OCI-LY1 (cell line): ENCODE results near the gene VPS45.
"Not testable (repeated sequence)": the region's sequence is repeated elsewhere in the genome, so short reads cannot be mapped to it uniquely, and the experiment has no call there.

Experiments
- H2AFZ ChIP-seq: fragments of 200-600 bp; sonication (generic), shearing (Covaris generic); 2 replicates; pipeline ENCODE4 v1.6.0; 2014; ENCODE audit warnings: antibody characterized with exemption, mild to moderate bottlenecking, low read length
- H3F3A ChIP-seq: fragments of 200-600 bp; sonication (generic), shearing (Covaris generic); 2 replicates; pipeline ENCODE4 v1.6.0; 2014; ENCODE audit warnings: mild to moderate bottlenecking, antibody characterized with exemption, low read length, moderate library complexity; ENCODE audit not compliant: insufficient read depth
- H3K27ac ChIP-seq: fragments of 200-600 bp; sonication (generic); 2 replicates; pipeline ENCODE4 v1.5.1; 2014; ENCODE audit warnings: low read length, mixed run types, mild to moderate bottlenecking, low read depth; ENCODE audit not compliant: poor library complexity, severe bottlenecking
- H3K27me3 ChIP-seq: fragments of 200-600 bp; sonication (generic); 2 replicates; pipeline ENCODE4 v1.6.0; 2014; ENCODE audit warnings: antibody characterized with exemption, mild to moderate bottlenecking, low read length, moderate library complexity; ENCODE audit not compliant: insufficient read depth
- H3K36me3 ChIP-seq: fragments of 200-600 bp; sonication (generic); 2 replicates; pipeline ENCODE4 v1.6.1; 2014; ENCODE audit warnings: mild to moderate bottlenecking, antibody characterized with exemption, low read length, moderate library complexity, mixed read lengths; ENCODE audit not compliant: insufficient read depth
- H3K4me1 ChIP-seq: fragments of 200-600 bp; sonication (generic); 2 replicates; pipeline ENCODE4 v1.5.1; 2014; ENCODE audit warnings: mild to moderate bottlenecking, low read length, moderate library complexity; ENCODE audit not compliant: insufficient read depth, severe bottlenecking
- H3K4me2 ChIP-seq: fragments of 200-600 bp; sonication (generic), shearing (Covaris generic); 2 replicates; pipeline ENCODE4 v1.6.1; 2014; ENCODE audit warnings: low read length
- H3K4me3 ChIP-seq: fragments of 200-600 bp; sonication (generic); 2 replicates; pipeline ENCODE4 v1.5.1; 2014; ENCODE audit warnings: low read length, low read depth, mild to moderate bottlenecking, mixed read lengths; ENCODE audit not compliant: poor library complexity, severe bottlenecking
- H3K79me2 ChIP-seq: fragments of 200-600 bp; shearing (Covaris generic); 2 replicates; pipeline ENCODE4 v1.6.1; 2016; ENCODE audit warnings: mixed run types, low read length, mixed read lengths; ENCODE audit not compliant: insufficient read depth
- H3K9ac ChIP-seq: fragments of 200-600 bp; sonication (generic), shearing (Covaris generic); 2 replicates; pipeline ENCODE4 v1.6.1; 2014; ENCODE audit warnings: mild to moderate bottlenecking, low read length, mixed read lengths
- H3K9me2 ChIP-seq: fragments of 200-600 bp; sonication (generic), shearing (Covaris generic); 2 replicates; pipeline ENCODE4 v1.6.1; 2014; ENCODE audit warnings: low read depth, mild to moderate bottlenecking, low read length, mixed read lengths
- H3K9me3 ChIP-seq: fragments of 200-600 bp; shearing (Covaris generic); 2 replicates; pipeline ENCODE4 v1.6.1; 2014; ENCODE audit warnings: low read length, mixed read lengths
- H4K20me1 ChIP-seq: fragments of 200-600 bp; sonication (generic), shearing (Covaris generic); 2 replicates; pipeline ENCODE4 v1.6.0; 2016; ENCODE audit warnings: mild to moderate bottlenecking, low read length; ENCODE audit not compliant: insufficient read depth
- CTCF ChIP-seq: fragments of 200-600 bp; sonication (generic), shearing (Covaris generic); IDR thresholded peaks from 2 replicates; pipeline ENCODE4 v1.5.1; 2017; ENCODE audit warnings: mild to moderate bottlenecking, antibody characterized with exemption, low read length, moderate library complexity, mixed read lengths
- EZH2 ChIP-seq: fragments of 200-600 bp; sonication (generic), shearing (Covaris generic); IDR thresholded peaks from 2 replicates; pipeline ENCODE4 v1.8.0; 2017; ENCODE audit warnings: borderline replicate concordance, mixed run types, mild to moderate bottlenecking, antibody characterized with exemption, low read length, moderate library complexity, mixed read lengths

The VPS45 gene

GRCh38 chr1:150141452-150141851, 73.9 kb downstream of the VPS45 start:
- Histone ChIP-seq H3K4me1 (no peaks in the 10 kb centered on the region), H3K27ac (no peak overlapping the region), H3K4me3 (no peak overlapping the region), H3K9ac (no peak overlapping the region), H3K36me3 (no peaks in the 10 kb centered on the region), H3K27me3 (no peaks in the 10 kb centered on the region), H3K9me3 (no peaks in the 10 kb centered on the region), H3F3A (no peaks in the 10 kb centered on the region), H2AFZ (no peak overlapping the region), H3K9me2 (no peaks in the 10 kb centered on the region), H3K4me2 (no peak overlapping the region), H4K20me1 (no peaks in the 10 kb centered on the region), H3K79me2 (no peaks in the 10 kb centered on the region)
- TF ChIP-seq EZH2: no peak
- TF ChIP-seq CTCF: no peak

GRCh38 chr1:150142083-150142482, 74.5 kb downstream of the VPS45 start:
- TF ChIP-seq CTCF (no peak), EZH2 (no peak)
- no peak overlapping the region for H3K4me2 ChIP-seq
- H3K9me2 ChIP-seq: no peaks in the 10 kb centered on the region
- no peak overlapping the region for H3K9ac ChIP-seq
- no peaks in the 10 kb centered on the region for H3K4me1 ChIP-seq
- no peaks in the 10 kb centered on the region for H3K79me2 ChIP-seq
- H4K20me1 ChIP-seq: no peaks in the 10 kb centered on the region
- no peaks in the 10 kb centered on the region for H3K9me3 ChIP-seq
- H3K27me3 ChIP-seq: no peaks in the 10 kb centered on the region
- H3K4me3 ChIP-seq: no peak overlapping the region
- no peaks in the 10 kb centered on the region for H3F3A ChIP-seq
- no peaks in the 10 kb centered on the region for H3K36me3 ChIP-seq
- no peak overlapping the region for H2AFZ ChIP-seq
- H3K27ac ChIP-seq: no peak overlapping the region

- no peak overlapping the region for H3K9ac ChIP-seq
- no peaks in the 10 kb centered on the region for H3K9me3 ChIP-seq
- TF ChIP-seq CTCF (no peak), EZH2 (no peak)
- H3F3A ChIP-seq: no peaks in the 10 kb centered on the region
- H3K9me2 ChIP-seq: no peaks in the 10 kb centered on the region
- H3K4me3 ChIP-seq: no peak overlapping the region
- H2AFZ ChIP-seq: no peak overlapping the region
- no peaks in the 10 kb centered on the region for H4K20me1 ChIP-seq
- no peaks in the 10 kb centered on the region for H3K36me3 ChIP-seq
- H3K79me2 ChIP-seq: no peaks in the 10 kb centered on the region
- H3K4me2 ChIP-seq: no peak overlapping the region
- no peak overlapping the region for H3K27ac ChIP-seq
- peaks cover 7% of the 10 kb centered on the region for H3K4me1 ChIP-seq
- no peaks in the 10 kb centered on the region for H3K27me3 ChIP-seq
Measured at GRCh38 chr1:150144606-150145005, 77.0 kb downstream of the VPS45 start.

GRCh38 chr1:150146016-150146415, 78.4 kb downstream of the VPS45 start:
- H4K20me1 ChIP-seq, H3K9me2 ChIP-seq, H3K9me3 ChIP-seq, H3F3A ChIP-seq, H3K9ac ChIP-seq, H2AFZ ChIP-seq, H3K4me3 ChIP-seq, H3K4me2 ChIP-seq, H3K27me3 ChIP-seq, H3K79me2 ChIP-seq, H3K27ac ChIP-seq, H3K36me3 ChIP-seq: not testable (repeated sequence)
- peaks cover 13% of the 10 kb centered on the region for H3K4me1 ChIP-seq
